ENCODE results near the gene EFCAB11.

GRCh38 chr14:89845346-89845745 lies 109.2 kb downstream of the EFCAB11 start:
- TF ChIP-seq, protein P1, sequence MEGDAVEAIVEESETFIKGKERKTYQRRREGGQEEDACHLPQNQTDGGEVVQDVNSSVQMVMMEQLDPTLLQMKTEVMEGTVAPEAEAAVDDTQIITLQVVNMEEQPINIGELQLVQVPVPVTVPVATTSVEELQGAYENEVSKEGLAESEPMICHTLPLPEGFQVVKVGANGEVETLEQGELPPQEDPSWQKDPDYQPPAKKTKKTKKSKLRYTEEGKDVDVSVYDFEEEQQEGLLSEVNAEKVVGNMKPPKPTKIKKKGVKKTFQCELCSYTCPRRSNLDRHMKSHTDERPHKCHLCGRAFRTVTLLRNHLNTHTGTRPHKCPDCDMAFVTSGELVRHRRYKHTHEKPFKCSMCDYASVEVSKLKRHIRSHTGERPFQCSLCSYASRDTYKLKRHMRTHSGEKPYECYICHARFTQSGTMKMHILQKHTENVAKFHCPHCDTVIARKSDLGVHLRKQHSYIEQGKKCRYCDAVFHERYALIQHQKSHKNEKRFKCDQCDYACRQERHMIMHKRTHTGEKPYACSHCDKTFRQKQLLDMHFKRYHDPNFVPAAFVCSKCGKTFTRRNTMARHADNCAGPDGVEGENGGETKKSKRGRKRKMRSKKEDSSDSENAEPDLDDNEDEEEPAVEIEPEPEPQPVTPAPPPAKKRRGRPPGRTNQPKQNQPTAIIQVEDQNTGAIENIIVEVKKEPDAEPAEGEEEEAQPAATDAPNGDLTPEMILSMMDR (IDR thresholded peaks at IDR 0.05; ENCODE audit: insufficient read depth, low read depth, low read length): no peak
- no peak for TF ChIP-seq EZH2 (IDR thresholded peaks at IDR 0.05; ENCODE audit: insufficient read depth, low read length)
